Measurements from ENCODE around the gene PDSS2. TPM values are rescaled to one million over a fixed set of nuclear protein-coding genes. Genes with fewer than 3 reads are reported as not detected.

The PDSS2 gene
- total RNA-seq, 2 donors from 2014 or later, result 8.2 to 13.7 TPM

DNA sequence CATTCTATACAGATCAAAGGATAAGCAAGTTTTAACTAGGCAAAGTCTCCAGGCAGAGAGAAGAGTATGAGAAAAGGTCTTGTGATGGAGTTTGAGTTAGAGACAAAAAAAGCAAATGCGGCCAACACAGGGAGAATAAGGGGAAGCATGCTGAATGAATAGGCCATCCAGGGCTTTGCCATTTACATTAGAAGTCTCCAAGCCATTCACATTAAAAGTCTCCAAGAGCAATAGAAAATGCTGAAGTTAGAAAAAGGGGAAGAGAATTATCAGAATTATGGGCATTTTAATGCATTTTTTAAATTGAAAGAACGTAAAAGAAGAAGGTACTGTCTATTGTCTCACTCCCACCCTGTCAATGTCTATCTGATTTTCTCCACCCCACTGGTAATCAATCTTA, 49.4 kb downstream of the PDSS2 start:
- Mint-ChIP-seq H3K36me3 (ENCODE audit: low read depth) (peaks cover 2% of the 10 kb centered on the region), H3K4me1 (no peaks in the 10 kb centered on the region)
- DNase-seq, result no peak

DNA sequence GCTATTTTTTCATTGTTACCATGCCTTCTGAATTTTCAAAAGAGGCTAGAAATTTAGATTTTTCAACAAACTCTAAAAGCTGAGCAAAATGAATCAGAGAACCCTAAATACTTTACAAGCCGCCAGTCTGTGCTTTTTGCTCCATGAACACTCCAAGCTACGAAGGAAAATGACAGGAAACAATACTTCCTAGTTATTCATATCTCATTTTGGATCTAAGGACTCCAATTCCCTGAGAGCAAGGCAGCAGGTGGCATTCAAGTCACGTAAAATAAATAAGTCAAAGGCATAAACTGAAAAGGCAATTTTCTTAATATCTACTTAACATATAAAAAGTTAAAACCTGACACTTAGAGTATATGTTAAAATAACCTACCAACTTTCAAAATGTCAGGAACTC, 50.6 kb downstream of the PDSS2 start:
- Histone ChIP-seq H3K9ac (ENCODE audit: extremely low read depth, low read length, poor library complexity, severe bottlenecking) (no peak overlapping the region), H3K27ac (ENCODE audit: low read depth, low read length) (no peak overlapping the region), H3K4me3 (ENCODE audit: low read length) (no peak overlapping the region), H3K36me3 (ENCODE audit: control insufficient read depth, insufficient read depth, low read length) (no peaks in the 10 kb centered on the region), H3K27me3 (ENCODE audit: control insufficient read depth, insufficient read depth, low read length, poor library complexity, severe bottlenecking) (no peaks in the 10 kb centered on the region), H3K9me3 (ENCODE audit: control insufficient read depth, low read length) (peaks cover 13% of the 10 kb centered on the region), H3K4me1 (ENCODE audit: control insufficient read depth, insufficient read depth, low read length) (no peaks in the 10 kb centered on the region)
- Mint-ChIP-seq H3K9me3 (peaks cover 10% of the 10 kb centered on the region), H3K27me3 (ENCODE audit: insufficient read depth) (no peaks in the 10 kb centered on the region), H3K4me1 (no peaks in the 10 kb centered on the region), H3K36me3 (ENCODE audit: low read depth) (peaks cover 4% of the 10 kb centered on the region), H3K27ac (no peak overlapping the region), H3K4me3 (no peak overlapping the region)
- DNase-seq, result no peak
- TF ChIP-seq, protein P1, sequence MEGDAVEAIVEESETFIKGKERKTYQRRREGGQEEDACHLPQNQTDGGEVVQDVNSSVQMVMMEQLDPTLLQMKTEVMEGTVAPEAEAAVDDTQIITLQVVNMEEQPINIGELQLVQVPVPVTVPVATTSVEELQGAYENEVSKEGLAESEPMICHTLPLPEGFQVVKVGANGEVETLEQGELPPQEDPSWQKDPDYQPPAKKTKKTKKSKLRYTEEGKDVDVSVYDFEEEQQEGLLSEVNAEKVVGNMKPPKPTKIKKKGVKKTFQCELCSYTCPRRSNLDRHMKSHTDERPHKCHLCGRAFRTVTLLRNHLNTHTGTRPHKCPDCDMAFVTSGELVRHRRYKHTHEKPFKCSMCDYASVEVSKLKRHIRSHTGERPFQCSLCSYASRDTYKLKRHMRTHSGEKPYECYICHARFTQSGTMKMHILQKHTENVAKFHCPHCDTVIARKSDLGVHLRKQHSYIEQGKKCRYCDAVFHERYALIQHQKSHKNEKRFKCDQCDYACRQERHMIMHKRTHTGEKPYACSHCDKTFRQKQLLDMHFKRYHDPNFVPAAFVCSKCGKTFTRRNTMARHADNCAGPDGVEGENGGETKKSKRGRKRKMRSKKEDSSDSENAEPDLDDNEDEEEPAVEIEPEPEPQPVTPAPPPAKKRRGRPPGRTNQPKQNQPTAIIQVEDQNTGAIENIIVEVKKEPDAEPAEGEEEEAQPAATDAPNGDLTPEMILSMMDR (conservative IDR thresholded peaks at IDR 0.05), result no peak
- 91 to 94% methylated on average over 2 to 3 of the region's 3 CpGs for WGBS, 2 experiments (ENCODE audit: insufficient coverage in 1 of 2, insufficient read length in 1 of 2)

More for the DNA sequence above, 49.4 kb downstream of the PDSS2 start:
- TF ChIP-seq, protein P1 (conservative IDR thresholded peaks at IDR 0.05), result no peak
- Mint-ChIP-seq H3K4me3 (no peak overlapping the region), H3K27me3 (ENCODE audit: insufficient read depth) (no peaks in the 10 kb centered on the region), H3K27ac (no peak overlapping the region), H3K9me3 (peaks cover 4% of the 10 kb centered on the region)
- Histone ChIP-seq H3K27me3 (ENCODE audit: control insufficient read depth, insufficient read depth, low read length, poor library complexity, severe bottlenecking) (no peaks in the 10 kb centered on the region), H3K36me3 (ENCODE audit: control insufficient read depth, insufficient read depth, low read length) (no peaks in the 10 kb centered on the region), H3K27ac (ENCODE audit: low read depth, low read length) (no peak overlapping the region), H3K9me3 (ENCODE audit: control insufficient read depth, low read length) (peaks cover 4% of the 10 kb centered on the region), H3K9ac (ENCODE audit: extremely low read depth, low read length, poor library complexity, severe bottlenecking) (no peak overlapping the region), H3K4me3 (ENCODE audit: low read length) (no peak overlapping the region), H3K4me1 (ENCODE audit: control insufficient read depth, insufficient read depth, low read length) (no peaks in the 10 kb centered on the region)
- 83 to 85% methylated on average over 1 to 2 of the region's 2 CpGs for WGBS, 2 experiments (ENCODE audit: insufficient coverage in 1 of 2, insufficient read length in 1 of 2)

DNA sequence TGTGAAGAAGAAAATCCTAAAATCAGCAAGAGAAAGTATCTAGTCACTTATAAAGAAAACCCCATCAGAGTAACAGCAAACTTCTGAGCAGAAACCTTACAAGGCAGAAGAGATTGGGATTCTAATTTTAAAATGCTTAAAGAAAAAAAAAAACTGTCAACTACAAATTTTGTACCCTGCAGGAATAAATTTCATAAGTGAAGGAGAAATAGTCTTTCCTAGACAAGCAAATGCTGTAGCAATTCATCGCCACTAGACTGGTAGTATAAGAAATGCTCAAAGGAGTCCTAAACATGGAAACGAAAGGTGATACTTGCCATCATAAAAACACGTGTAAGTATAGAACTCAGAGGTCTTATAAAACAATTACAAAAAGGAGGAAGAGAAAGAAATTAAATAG, 54.4 kb downstream of the PDSS2 start:
- TF ChIP-seq, protein P1 (conservative IDR thresholded peaks at IDR 0.05), result no peak
- no peak overlapping the region for H3K4me3 Mint-ChIP-seq
- H3K9me3 ChIP-seq (ENCODE audit: control insufficient read depth, low read length), result peaks cover 35% of the 10 kb centered on the region
- no peak overlapping the region for H3K27ac ChIP-seq (ENCODE audit: low read depth, low read length)
- H3K27me3 Mint-ChIP-seq (ENCODE audit: insufficient read depth), result no peaks in the 10 kb centered on the region
- H3K4me3 ChIP-seq (ENCODE audit: low read length), result no peak overlapping the region
- no peak overlapping the region for H3K27ac Mint-ChIP-seq
- H3K4me1 ChIP-seq (ENCODE audit: control insufficient read depth, insufficient read depth, low read length), result peaks cover 3% of the 10 kb centered on the region
- H3K36me3 Mint-ChIP-seq (ENCODE audit: low read depth), result peaks cover 15% of the 10 kb centered on the region
- no peaks in the 10 kb centered on the region for H3K36me3 ChIP-seq (ENCODE audit: control insufficient read depth, insufficient read depth, low read length)
- H3K4me1 Mint-ChIP-seq, result peaks cover 8% of the 10 kb centered on the region
- 86 to 95% methylated on average over 2 to 3 of the region's 3 CpGs for WGBS, 2 experiments (ENCODE audit: insufficient coverage in 1 of 2, insufficient read length in 1 of 2)
- H3K9ac ChIP-seq (ENCODE audit: extremely low read depth, low read length, poor library complexity, severe bottlenecking), result no peak overlapping the region
- H3K27me3 ChIP-seq (ENCODE audit: control insufficient read depth, insufficient read depth, low read length, poor library complexity, severe bottlenecking), result no peaks in the 10 kb centered on the region
- H3K9me3 Mint-ChIP-seq, result peaks cover 18% of the 10 kb centered on the region
- DNase-seq, result no peak
